NK-92 (cell line): ENCODE measurements around the gene SPATS2.

Experiments used
- DNase-seq: peaks from one replicate; lab custom pipeline; 2025; ENCODE audit not compliant: unreplicated experiment; lab: John Stamatoyannopoulos, UW

The SPATS2 gene

DNA sequence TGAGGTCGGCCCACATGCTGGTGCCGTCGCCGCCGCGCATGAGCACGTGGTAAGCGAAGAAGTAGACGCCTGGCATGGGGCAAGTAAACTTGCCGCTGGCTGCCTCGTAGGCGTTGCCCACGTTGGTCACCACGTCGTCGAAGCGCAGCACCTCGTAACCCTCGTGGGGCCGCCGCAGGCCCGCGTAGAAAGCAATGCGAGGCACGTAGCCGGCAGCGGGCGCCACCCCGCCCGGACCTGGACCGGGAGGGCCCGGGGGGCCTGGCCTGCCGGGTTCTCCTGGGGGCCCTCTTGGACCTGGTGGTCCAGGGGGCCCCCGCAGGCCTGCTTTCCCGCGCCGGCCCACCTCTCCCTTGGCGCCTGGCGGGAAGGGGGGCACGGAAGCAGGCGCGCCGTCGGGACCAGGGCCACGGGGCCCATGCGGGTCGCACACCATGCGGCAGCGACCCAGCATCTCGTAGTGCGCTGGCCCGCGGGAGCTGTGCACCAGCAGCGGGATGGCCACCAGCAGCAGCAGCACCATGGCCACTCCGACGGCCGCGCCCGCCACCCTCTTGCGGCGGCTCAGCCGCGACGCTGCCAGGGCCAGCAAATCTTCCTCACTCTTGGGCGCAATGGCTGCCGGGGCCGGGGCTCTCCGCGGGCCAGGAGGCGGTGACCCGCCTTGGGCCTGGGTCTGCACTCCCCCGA lies 31.2 kb upstream of the SPATS2 start:
- no peak for DNase-seq

DNA sequence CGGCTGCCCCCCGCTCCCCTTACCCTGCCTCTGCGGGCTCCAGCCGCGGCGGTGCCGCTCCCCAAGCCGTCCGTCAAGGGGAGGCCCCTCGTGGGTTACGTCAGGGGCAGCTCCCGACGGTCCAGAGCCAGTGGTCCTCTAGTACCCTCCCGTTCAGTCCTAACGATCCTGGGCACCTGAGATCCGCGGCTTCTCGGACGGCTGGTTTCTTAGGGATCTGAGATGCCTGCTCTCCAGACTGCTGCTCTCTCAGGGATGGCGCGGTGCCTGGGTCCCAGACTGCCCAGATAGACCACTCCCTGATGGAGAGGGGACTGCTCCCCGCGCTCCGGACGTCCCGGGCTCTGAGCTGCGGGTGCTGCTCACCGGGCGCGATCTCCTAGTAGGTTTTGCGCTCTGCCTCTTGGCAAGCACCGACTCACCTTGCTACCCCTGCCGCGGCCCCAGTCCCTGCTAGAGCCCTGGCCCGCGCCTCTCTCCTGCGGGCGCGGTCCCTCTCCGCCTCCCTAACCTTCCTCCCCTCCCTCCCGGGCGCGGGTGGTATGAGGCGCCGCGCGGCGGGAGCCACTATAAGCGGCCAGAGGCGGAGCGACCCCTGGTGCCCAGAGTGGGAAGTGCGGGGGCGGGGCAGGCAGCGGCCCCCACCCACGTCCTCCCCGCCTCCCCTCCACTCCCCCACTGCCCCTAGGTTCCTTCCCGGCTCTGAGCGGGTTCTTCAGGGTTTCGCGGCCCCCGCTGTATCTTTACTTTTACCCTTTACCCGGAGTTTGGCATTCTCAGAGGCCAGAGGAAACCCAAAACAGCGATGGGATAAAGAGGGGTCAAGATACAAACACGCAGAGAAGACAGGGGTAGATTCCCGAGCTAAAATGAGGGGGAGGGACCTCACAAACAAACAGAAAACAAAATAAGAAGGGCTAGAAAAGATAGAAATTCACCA lies 30.3 kb upstream of the SPATS2 start, which contains the start of gene C1QL4:
Gene C1QL4, minus strand, starts transcription at position 544 of the 940 bp plus-strand sequence. CDS start 711 bp downstream, outside the sequence.
- DNase-seq, result peak; percentile 13

DNA sequence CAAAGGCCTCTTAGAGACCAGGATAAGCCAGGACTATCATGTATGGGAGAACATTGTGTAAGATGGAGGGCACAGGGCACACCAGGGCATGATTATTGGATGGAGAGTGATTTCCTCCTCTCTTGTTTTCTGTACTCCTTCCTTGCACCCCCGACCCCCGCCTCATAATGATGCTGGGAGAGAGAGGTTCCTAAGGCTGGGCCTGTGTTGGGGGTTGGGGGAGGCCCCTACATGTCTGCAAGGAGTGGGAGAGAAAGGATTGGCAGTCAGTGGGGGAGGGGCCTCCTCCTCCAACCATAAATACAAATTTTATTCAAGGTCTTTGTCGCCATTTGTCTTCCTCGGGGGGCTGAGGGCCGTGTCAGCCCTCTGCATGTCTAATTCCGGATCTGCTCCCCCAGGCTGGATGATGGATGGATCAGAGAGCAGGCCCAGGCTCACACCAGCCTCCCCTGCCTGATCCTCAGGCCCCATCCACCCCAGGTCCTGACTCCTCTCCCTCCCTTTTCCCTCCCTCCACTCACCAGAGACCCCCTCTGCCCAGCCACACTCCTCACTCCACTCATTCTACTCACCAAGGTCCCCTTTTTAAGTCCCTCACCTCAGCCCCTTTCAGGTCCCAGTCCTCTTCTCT lies 28.3 kb upstream of the SPATS2 start:
- DNase-seq, result no peak

DNA sequence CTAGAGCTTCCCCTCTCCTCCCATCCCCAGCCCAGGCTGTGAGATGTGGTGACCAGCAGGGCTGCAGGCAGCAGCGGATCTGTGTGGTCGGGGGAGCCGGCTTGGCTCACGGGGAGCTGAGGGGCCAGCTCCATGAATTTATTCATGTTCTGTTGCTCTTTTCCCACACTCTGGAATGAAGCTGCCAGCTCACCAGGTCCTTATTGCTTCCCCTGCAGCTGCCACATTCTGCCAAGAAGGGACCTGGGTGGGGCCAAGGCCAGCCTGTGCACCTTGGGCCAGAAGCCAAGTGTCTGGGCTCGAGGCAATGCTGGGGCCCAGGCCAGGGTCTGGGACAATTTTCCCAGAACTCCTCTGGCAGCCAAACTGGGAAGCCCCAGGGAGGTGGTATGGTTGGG lies 27.8 kb upstream of the SPATS2 start:
- no peak for DNase-seq

DNA sequence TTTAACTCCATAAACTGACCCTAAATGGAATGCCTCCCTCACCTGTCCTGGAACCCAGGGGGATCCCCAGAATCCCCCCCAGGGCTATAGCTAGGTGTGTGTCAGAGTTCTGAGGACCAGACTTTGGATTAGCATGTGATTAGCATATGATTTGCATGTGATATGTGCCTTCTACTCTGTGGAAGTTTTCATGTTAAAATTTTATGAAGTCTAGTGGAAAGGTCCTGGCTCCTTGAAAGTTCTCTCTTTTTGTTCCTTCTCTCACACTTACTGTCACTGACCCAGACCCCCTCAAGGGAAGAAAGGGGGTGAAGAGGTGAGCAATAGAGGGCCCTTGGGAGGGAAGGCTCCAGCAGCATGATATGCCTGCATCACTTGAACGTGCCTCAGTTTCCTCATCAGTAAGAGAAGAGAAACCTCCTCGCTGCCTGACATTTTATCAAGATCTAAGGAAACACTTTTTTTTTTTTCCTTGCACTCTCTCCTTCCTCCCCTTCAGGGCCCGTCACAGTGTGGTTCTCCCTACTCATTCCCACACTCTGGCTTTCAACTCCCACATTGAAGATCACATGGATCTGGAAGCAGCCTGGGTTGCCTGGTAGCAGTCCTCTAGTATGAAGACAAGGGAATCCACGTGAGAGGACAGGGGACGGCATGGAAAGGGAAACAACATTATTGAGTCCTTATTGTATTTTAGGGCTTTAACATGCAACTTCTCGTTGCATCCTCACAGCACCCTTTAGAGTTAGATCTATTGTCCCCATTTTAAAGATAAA lies 27.0 kb upstream of the SPATS2 start:
- DNase-seq, result no peak

DNA sequence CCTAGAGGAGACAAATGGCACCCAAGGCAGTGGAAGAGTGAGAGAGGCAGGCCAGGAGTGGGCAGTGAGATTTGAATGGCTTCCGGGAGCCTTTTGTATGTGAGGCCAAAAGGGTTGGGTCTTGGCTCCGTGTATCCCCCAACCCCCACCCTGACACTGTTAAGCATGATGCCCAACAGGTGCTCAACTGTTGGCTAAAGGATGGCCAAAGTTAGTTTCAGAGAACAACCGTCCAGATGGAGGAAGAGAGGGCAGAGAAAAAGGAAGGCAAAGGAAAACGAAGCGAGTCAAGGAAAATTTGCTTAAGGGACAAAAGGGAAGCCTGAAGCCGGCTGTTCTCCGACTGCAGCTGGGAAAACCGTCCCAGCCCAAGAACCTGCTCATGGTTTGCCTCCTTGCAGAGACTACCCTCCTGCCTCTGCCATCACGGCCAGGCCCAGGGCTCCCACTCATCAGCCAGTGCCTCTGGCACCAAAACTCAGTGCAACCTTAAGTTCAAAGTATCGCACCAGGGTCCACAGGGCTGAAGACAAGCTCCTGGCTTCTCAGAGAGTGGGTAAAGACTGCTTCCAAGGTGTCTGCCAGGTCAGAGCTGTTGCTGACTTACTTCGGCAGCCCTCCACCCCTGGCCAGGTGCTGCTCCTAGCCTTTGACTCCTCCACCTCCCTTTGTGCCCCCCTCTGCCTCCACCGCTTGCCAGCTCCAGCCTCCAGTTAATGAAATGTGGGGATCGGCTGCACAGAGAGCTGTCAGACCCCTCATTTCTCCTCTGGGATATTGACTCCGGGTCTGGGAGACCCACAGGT lies 26.1 kb upstream of the SPATS2 start:
- DNase-seq, result no peak

DNA sequence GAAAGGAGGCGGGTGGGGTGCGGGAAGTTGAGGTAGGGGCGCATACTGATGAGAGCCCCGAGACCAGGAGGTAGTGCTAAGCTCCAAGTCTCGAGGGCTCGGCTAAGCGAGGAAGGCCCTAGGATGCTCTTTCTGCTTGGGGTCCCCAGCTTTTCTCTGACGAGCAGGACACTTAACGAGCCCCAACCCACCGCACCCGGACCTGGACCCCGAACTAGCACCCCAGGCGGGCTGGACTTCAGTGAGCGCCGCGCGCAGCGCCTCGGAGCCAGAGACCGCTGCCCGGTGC lies 25.5 kb upstream of the SPATS2 start:
- DNase-seq, result no peak

DNA sequence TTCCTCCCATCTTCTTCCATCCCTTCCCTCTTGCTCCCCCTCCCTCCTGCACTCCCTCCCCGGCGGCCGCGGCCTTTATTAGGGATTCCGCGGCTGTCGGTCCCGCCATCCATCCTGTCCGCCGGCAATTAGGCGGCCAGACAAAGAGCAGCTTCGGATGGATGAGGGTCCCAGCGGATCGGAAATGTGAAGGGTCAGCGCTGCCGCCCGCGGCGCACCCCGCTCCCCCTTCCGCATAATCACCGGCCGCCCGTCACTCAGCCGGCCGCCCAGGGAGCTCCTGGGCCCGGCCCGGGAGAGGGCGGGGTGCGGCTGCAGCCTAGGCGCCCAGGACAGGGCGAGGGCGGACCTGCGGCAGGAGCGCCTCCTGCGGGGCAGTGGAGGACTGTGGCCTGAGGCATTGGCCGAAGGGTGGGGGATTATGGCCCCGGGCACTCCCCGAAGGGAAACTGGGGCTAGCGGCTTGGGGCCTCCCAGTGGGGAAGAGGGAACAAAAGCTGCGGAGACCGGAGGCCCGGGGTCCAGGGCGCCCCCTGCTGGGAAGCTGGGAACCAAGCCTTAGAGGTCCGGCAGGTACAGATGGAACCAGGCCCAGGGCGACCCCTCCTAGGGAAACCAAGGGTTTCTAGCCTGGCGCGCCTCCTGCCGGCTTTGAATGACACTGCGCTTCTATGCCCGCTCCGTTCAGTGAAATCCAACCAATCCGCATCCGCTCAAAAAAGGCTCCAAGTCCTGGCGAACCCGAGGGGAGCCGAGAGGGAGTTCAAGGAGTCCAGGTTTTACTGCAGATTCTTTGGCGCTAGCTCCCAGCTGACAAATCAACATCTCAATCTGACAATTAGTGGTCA lies 25.0 kb upstream of the SPATS2 start:
- no peak for DNase-seq

DNA sequence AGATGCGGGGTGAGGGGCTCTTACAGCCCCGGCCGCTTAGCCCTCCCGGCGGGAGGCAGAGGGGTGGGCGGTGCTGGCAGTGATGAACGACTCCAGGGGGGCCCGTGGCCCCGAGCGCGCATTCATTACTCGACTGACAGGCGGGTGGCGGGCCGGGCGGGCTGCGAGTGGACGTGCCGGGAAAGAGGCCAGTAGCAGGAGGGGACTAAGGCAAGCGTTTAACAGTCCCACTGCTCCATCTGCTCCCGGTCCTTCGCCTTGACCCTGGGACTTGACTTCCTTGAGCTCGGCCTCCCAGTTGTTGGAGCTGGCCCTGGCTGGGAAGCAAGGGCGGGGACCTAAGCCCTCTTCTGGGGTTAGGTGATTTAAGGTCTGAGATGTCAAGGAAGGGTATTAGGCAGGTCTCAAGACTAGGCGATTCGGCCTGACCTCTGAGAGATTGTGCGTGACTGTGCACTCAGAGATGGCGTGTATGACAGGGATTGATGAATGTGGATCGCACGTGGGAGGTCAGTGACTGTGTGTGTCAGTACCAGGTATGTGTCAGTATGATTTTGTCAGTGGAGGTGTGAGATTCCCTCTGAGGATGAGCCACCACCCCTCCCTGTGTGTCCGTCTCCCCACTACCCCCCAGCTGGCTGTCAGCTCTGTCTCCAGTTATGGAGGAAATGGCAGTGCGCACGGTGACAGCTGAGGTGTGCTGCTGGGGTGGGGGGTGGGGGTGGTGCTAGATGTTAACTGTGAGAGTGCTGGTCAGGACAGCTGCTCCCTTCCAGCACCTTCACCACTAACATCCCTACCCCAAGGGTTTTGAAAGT lies 24.1 kb upstream of the SPATS2 start:
- no peak for DNase-seq

DNA sequence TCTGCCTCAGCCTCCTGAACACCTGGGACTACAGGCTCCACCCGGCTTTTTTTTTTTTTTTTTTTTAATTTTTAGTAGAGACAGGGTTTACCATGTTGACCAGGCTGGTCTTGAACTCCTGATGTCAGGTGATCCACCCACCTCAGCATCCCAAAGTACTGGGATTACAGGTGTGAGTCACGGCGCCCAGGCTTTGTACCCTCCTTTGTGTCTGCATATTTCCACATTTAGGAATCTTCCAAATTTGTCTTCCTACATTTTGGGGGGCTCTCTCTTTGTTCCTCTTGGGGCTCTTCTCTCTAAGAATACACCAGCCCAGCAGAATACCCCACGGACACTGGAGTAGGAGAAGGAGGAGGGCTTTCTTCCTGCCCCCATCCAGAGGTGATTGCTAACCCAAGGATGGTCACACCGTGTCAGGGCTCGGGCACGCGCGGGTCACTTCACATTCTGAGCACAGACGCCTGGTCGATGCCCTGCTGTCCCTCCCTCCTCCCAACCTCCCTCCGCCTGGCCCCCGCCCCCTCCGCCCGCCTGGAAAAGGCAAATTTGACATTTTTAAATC lies 22.7 kb upstream of the SPATS2 start:
- DNase-seq, result no peak

DNA sequence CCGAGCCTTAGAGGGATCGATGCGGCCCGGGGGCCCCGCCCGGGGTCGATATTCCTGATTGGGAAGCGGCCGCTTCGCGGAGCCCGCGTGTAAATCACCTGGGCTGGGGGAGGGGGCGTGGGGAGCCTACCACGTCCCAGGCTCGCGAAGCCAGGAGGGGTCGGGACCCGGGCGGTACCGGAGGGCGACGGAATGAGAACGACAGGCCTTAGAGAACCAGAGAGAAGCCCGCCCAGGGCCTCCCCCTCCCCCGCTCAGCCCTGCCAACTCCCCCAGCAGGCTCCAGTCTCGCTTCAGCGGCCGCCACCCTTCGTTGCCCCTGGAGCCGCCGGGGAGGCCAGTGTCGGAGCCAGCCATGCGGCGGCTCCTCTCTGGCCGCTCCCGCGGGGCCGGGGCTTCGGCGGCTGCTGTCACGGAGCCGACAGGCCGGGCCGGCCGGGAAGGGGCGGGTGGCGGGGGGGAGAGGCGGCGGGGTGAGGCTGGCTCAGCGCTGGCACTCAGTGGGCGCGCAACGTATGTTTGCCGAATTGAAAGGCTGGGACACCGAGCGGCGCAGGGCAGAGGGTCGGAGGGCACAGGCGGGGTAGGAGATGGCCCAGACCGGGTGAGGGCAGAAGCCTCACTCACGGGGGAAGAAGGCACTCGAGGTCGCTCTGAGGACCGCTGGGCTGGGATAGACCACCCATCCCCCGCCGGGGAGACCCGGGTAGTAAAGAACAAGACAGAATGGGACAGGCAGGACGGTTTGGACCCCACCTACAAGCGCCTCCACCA lies 22.0 kb upstream of the SPATS2 start:
- no peak for DNase-seq

DNA sequence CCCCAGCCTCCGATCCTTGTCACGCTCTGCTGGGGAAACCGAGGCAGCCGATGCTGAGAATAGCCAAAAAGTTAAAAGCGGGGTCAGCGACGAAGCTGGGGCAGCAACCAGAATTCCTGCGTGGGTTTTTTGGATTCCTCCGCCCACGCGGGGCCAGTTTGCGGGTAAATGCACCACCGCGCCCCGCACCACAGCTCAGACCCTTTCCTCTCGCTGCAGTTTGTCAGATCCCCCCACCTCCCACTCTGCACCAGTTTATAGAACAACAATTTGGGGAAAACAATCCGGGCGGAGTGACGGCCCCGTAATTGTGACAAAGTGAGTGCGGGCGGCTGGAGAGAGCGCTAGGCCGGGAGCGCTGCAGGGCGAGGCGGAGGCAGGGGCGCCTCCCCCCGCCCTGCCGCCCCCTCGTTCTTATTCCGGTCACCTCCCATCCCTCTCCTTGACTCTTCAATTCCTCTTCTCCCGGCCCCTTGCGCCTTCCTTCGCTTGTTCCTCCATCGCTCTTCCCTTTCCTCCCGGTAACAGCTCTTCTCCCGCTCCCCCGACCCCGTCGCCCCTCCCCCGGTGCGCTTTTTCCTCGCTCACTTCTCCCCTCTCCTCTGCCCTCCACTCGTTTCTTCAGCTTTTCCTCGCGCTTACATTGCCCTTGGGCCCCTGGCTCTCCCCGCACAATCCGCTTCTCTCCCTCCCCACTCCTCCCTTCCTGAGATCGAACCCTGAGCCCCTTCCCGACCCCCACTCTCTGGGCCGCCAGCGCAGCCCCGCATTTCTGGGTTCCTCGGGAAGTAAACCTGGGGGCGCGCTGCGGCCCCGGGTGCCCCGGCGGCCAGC lies 21.2 kb upstream of the SPATS2 start:
- DNase-seq, result no peak

DNA sequence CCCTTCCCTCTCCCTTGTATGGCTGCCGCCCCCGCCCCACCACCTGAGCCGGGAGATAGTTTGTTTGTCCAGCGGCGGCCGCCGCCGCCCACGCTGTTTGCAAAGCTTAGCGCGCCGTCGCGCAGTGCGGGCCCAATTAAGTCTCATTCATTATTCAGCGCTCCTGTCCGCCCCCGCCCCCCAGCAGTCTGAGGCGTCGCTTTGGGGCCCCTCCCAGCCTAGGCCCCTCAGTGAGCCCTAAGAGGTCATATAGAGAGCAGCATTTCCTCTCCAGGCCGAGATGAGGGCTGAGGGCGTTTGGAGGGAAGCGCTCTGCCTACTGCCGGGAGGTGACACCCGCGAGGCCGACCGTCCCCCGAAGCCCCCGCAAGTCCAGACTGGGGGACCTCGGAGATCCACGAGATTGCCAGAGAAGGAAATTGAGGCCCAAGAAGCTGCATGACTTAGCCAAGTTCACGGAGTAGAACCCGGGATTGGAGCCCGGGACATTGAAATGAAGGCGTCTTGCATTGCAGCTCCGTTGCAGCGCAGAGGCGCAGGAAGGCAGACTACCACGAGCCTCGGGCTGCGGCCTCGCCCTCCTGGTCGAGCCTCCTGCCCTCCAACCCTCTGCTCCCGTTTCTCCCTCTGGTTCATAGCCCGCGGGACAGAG lies 20.5 kb upstream of the SPATS2 start, which contains the start of gene DNAJC22:
Gene DNAJC22, plus strand, starts transcription at position 230 of the 652 bp plus-strand sequence. CDS start 1,985 bp downstream, outside the sequence.
- DNase-seq, result no peak

DNA sequence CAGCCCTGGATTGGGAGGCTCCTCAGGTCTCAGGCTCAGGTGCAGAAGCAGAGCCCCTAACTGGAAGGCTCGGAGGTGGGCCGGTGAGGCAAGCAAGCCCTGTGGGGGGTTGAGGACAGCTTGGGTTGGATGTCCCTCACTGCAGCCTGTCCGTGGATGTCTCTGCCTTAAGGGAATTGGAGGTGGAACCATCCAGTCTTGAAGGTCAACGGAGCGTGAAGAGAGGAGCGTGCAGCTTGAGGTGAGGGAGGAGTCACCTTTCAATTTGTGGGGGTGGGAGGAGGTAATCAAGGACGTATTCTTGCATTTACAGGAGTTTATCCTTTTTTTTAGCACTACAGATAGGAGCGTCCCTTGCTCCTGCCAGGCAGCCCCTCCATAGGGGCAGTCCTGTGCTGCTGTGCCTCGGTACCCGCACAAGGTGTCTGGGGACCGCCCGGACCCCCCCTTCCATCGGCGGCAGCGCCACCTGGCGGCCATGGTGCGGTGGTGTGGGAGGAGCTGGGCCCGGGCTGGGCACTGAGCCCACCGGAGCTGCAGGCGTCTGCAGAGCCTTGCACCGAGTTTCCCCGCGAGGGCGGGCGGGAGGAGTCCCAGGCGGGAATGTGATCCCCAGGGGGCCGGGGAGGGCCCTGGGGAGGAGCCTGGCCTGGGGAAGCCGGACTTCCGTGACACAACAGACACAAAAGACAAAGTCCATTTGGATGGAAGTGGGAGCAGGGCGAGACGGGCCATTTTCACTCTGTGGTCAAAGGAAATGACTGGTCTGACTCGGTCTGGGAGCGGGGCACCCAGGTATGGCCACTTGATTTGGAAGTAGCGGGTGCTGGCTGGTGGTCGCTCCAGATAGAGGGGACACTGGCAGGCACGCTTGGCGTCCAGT lies 19.7 kb upstream of the SPATS2 start:
- no peak for DNase-seq

DNA sequence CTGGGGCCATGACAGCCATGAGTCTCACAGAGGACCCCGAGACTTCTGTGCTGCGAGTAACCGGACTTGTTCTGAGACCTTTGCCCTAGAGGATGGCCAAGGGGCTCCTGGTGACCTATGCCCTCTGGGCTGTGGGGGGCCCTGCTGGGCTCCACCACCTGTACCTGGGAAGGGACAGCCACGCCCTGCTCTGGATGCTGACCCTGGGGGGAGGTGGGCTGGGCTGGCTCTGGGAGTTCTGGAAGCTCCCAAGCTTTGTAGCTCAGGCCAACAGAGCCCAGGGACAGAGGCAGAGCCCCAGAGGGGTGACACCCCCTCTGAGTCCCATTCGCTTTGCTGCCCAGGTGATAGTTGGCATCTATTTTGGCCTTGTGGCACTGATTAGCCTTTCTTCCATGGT lies 18.5 kb upstream of the SPATS2 start:
- no peak for DNase-seq
